ENCODE measurements around the gene RAB17. TPM values are rescaled to one million over a fixed set of nuclear protein-coding genes. Genes with fewer than 3 reads are reported as not detected.

The RAB17 gene, protein sequence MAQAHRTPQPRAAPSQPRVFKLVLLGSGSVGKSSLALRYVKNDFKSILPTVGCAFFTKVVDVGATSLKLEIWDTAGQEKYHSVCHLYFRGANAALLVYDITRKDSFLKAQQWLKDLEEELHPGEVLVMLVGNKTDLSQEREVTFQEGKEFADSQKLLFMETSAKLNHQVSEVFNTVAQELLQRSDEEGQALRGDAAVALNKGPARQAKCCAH
- 0.30 and 1.8 TPM in 2 replicates for total RNA-seq (2014; rRNA removed; shearing (Covaris generic))

- DNase-seq (ENCODE audit: low read depth) = peak; percentile 61
Measured at GRCh38 chr2:237590272-237591140, at the start of gene RAB17. RAB17 (minus strand) TSS chr2:237590734; CDS start chr2:237586154, 4,580 bp downstream.

GRCh38 chr2:237639836-237640220, 49.3 kb upstream of the RAB17 start:
- no peak for DNase-seq (ENCODE audit: low read depth)

- DNase-seq (ENCODE audit: low read depth) = no peak
Measured at GRCh38 chr2:237639052-237639835, 48.7 kb upstream of the RAB17 start.

GRCh38 chr2:237638176-237638575, 47.6 kb upstream of the RAB17 start:
- DNase-seq (ENCODE audit: low read depth) = no peak

GRCh38 chr2:237637429-237638135, 47.0 kb upstream of the RAB17 start:
- DNase-seq (ENCODE audit: low read depth) = no peak

GRCh38 chr2:237636578-237636977, 46.0 kb upstream of the RAB17 start:
- no peak for DNase-seq (ENCODE audit: low read depth)

GRCh38 chr2:237633061-237633561, 42.6 kb upstream of the RAB17 start:
- DNase-seq (ENCODE audit: low read depth) = no peak

DNA sequence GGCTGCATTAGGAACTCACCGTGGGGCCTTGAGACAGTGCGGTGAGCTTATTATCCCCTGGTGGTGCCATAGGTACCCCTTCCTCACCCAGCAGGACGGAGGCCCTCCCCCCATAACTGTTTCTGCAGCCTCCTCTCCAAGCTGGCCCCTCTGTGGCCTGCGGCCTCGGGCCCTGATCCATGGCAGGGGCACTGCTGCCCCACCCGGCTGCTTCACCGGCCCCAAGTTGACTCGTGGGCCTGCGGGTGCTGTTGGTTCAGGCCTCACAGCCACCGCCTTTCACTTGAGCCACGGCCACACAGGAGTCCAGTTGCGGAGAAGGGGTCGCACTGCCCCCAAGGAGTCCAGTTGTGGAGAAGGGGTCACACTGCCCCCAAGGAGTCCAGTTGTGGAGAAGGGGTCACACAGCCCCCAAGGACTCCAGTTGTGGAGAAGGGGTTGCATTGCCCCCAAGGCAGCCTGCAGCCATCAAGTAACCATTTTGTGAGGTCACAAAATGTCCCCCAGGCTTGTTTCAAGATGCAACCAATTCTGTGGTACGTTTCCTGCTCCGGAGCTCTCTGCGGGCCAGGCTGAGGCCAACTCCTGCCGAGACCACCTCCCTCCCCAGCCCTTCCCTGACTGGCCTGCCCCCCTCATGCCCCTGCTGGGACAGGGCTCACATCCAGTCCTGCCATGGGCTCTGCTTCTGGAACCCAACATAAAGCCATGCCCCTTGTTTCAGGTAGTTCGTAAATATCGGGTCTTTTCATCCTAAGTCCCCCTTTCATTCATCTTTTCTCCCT, 41.5 kb upstream of the RAB17 start:
- no peak for DNase-seq (ENCODE audit: low read depth)

DNA sequence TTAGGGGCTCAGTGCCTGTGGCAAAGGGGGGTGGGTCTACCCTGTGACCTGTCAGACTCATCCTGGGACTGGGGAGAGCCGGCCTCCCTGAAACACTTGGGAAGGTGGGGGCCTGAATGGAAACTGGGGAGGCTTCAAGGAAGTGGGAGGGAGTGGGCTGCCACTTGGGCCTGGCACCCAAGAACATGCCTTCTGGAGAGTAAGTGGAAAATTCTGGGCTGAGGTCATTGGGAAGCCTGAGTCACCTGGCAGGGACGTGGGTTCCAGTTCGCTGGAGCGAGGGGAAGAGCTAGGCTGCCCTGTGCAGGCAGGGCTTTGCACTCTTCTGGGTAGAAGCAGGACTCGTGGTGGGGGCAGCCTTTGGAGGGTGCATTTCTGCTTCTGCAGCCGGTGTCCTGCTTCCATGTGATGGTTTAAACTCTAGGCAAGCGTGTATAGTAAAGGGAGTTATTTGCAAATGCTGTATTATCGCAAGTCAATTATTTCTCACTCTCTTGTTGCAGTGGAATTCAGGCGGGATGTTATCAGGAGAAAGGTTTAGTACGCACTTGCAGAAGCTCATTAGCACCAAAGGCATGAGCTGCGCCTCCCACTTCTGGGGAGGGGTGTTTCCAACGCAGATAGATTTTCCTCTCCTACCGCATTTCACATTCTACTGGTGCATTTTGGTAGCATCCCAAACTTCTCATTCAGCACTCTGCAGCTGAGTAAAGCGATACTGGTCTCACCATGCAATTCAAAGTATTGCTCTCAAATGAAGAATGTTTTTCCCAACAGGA, 40.7 kb upstream of the RAB17 start:
- DNase-seq (ENCODE audit: low read depth) = peak; percentile 49

DNA sequence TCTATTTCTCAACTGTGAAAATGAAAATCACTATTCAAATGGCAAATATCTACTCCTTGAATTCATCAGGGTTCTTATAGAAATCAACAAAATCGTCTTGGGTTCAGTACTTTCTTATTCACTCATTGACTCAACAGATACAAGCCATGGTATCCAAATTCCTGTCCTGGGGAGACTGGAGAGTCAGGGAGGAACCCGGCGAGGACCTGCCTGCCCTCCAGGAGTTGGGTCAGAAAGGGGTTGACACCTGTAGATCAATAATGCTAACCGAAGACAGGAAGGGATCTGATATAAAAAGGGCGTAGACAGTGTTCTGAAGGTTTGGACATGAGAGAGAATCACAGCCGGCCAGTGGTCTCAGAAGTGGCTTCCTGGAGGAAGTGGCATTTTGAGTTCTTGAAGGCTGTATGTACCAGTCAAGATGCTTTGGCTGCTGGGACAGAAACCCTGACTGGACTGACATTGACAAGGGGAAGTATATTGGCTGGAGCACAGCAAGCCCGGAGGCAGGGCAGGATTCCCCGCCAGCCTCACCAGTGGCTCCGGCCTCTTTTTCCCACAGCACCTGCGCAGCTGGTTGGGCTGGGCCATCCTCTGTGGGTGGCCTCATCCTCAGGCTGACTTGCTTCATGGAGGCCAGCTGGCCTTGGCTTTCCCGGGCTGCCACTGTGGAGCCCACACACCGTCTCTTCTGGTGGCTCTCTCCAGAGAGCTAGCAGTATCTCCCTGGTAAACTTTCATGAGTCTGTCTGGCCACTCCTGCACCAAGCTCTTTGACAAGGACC, 39.9 kb upstream of the RAB17 start:
- no peak for DNase-seq (ENCODE audit: low read depth)

DNA sequence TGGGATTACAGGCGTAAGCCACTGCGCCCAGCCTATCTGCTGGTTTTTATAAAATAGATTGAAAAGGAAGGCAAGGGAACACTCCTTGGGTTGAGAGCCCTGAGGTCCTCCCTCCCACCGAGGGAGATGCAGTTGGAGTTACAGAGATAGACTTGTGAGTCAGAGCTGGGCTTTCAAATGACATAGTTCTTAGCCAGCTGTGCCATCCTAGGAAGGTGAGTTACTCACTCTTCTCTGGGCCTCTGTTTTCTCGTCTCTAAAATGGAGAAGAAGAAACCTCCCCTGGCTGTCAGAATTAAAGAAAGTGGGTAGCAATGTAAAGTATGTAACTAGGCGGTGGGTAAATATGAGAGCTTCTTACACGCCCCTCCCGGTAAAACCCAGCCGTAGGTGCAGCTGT, 39.2 kb upstream of the RAB17 start:
- peak; percentile 68 for DNase-seq (ENCODE audit: low read depth)

DNA sequence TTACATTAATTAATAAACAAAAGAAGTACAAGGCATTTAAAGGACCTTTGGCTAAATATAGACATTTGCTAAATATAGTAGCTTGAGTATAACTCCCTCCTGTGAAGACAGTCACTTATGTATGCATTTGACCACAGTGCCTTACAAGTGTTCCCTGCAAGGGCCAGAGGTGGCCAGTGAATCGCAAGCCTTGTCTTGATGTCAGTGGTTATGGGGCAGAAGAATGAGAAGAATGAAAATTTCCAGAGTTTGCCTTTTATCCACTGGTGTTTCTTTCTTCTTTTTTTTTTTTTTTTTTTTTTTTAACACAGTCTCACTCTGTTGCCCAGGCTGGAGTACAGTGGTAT, 38.6 kb upstream of the RAB17 start:
- DNase-seq (ENCODE audit: low read depth) = no peak

DNA sequence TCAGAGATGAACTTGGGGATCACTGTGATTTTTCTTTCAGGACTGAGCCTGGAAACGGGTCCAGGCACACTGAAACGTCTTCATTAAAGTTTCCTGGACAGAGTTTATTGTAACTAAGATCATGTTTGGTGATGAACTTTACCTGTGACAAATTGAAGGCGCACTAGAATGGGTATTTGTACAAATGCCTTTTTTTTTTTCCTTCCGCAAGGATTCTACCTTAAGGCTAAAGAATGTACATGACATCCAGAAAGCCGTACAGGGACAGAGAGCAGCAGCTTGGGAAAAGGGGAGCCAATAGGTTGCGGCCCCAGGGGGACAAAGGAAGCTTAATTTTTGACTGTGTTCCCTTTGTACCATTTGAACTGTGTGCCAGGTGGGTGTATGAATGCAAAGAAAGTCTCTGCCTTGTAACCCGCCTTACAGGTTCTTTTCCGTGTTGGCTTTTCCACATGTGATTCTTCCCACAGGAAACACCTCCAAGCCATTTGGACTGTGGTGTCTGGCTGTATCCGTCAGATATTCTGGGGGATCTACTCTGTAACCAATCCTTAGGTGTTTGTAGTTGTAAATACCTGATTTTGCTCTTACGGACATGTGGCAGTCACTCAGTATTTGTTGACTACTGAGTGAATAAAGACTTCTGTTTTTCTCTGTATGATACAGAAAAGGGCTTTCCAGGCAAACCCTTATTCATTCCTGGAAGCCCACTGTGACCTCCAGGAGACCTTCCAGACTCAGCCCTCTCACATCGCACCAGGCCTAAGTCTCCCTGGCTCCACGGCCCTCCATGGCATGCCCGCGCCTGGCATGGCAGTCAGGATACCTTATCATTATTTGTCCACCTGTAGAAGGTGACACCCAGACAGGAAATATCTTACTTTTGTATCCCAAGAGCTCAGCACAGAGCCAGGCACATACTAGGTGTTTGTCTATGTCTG, 38.0 kb upstream of the RAB17 start:
- no peak for DNase-seq (ENCODE audit: low read depth)

DNA sequence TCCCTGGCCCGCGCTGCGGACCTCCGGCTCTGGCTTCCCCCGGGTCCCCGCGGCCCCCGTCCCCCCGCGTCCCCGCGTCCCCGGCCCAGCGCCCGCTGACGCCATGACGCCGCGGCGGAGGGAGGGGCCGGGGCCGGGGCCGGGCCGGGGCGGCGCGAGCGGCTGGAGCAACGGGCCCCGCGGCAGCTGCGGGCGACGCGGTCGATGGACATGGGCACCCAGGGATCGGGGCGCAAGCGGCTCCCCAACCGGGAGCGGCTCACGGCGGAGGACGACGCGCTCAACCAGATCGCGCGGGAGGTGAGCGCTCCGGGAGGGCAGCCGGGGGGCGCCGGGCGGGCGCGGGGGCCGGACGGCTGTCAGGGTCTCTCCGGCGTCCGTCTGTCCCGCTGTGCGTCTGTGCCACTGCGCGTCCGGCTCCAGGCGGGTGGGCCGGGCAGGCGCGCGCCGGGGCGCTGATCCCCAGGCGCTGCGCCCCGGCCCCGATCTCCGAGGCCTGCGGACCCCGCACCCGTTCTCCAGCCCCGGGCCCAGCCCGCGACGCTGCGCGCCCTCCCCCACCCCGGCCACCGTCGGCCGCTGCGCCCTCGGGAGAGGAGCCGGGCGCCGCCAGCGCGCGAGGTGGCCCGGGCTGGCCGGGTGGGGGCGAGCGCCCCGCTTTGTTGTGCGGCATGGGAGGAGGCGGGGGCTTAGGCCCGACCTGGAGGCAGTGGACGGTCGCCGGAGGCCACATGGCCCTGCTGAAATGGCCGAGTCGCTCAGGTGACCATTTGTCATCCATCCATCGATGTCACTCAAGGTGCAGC, 37.1 kb upstream of the RAB17 start, which contains the start of gene LRRFIP1:
Gene LRRFIP1 (plus strand): TSS at position 147 of the 806 bp plus-strand sequence. CDS start 58 bp downstream, at position 205.
- peak; percentile 23 for DNase-seq (ENCODE audit: low read depth)

GRCh38 chr2:237626813-237627440, 36.4 kb upstream of the RAB17 start:
- DNase-seq (ENCODE audit: low read depth) = no peak

DNA sequence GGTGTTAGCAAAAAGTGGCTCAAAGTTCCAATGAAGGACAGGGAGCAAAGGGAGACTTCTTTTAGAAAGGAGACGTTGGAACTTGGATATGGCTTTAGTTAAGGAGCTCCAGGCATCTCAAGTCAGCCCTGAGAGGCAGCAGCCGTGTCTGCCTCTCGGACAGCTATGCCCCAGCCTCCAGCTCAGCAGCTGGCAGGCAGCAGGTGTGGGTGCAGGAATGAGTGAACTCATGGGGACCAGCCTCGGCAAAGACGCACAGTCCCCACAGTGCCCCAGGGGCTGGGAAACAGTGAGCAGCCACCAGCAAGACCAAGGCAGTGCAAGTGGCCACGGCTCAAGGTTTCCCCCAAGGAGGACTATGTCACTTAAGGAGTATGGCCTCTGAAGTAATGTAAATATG, 35.2 kb upstream of the RAB17 start:
- no peak for DNase-seq (ENCODE audit: low read depth)

Data from M059J (cell line).